Natural killer cell (primary cell): ENCODE results near the gene PGA4. TPM values are rescaled to one million over a fixed set of nuclear protein-coding genes. Genes with fewer than 3 reads are reported as not detected.
"Not testable (repeated sequence)": the region's sequence is repeated elsewhere in the genome, so short reads cannot be mapped to it uniquely, and the experiment has no call there.

Source experiments
- ATAC-seq, 3 donors: fragments of 150-1000 bp in 2 of 3; fragments of 200-7000 bp in 1 of 3; cut with Tn5 transposase; 1 replicate in 1 of 3; 2 replicates in 2 of 3; pipeline ENCODE4 v1.10.0; 2021; ENCODE audit warnings: mild to moderate bottlenecking in 2 of 3, moderate library complexity in 2 of 3
- DNase-seq, 2 donors: peaks; one replicate each; pipeline versions ENCODE4 v3.0.0 to v3.0.0-alpha.2; 2013 to 2021; ENCODE audit warnings: mixed read lengths in 1 of 2
- H3K27ac ChIP-seq: one replicate; pipeline ENCODE4 v1.5.1; 2013; ENCODE audit warnings: mild to moderate bottlenecking, low read length
- H3K27me3 ChIP-seq: one replicate; pipeline ENCODE4 v1.6.1; 2013; ENCODE audit warnings: low read length; ENCODE audit not compliant: control insufficient read depth, insufficient read depth
- H3K36me3 ChIP-seq: one replicate; pipeline ENCODE4 v1.6.1; 2013; ENCODE audit warnings: low read length; ENCODE audit not compliant: control insufficient read depth, insufficient read depth
- H3K4me1 ChIP-seq: one replicate; pipeline ENCODE4 v1.6.1; 2013; ENCODE audit warnings: low read length; ENCODE audit not compliant: control insufficient read depth, insufficient read depth
- H3K4me3 ChIP-seq: one replicate; pipeline ENCODE4 v1.5.1; 2013; ENCODE audit warnings: low read length
- H3K9me3 ChIP-seq: one replicate; pipeline ENCODE4 v1.6.1; 2013; ENCODE audit warnings: low read length; ENCODE audit not compliant: control insufficient read depth, insufficient read depth
- H3K27ac Mint-ChIP-seq, 2 donors: one replicate each; pipeline ENCODE4 v1.8.0; 2022; ENCODE audit warnings: mild to moderate bottlenecking in 2 of 2, mixed read lengths in 2 of 2, moderate library complexity in 1 of 2
- H3K27me3 Mint-ChIP-seq, 2 donors: one replicate each; pipeline ENCODE4 v1.8.0; 2022; ENCODE audit warnings: low read depth in 2 of 2, mixed read lengths in 2 of 2
- H3K36me3 Mint-ChIP-seq: one replicate; pipeline ENCODE4 v1.8.0; 2022; ENCODE audit warnings: mixed read lengths
- H3K4me1 Mint-ChIP-seq, 2 donors: one replicate each; pipeline ENCODE4 v1.8.0; 2022; ENCODE audit warnings: mixed read lengths in 2 of 2
- H3K4me3 Mint-ChIP-seq: one replicate; pipeline ENCODE4 v1.8.0; 2022; ENCODE audit warnings: mild to moderate bottlenecking, moderate library complexity, mixed read lengths
- H3K9me3 Mint-ChIP-seq, 2 donors: one replicate each; pipeline ENCODE4 v1.8.0; 2022; ENCODE audit warnings: mixed read lengths in 2 of 2
- WGBS: methylation state at CpG from one replicate; pipeline ENCODE4 v1.1.7; 2013; ENCODE audit warnings: missing lambda C conversion rate; ENCODE audit not compliant: insufficient coverage; 5-methylcytosine and 5-hydroxymethylcytosine counted together
- intact Hi-C: fragments of 100-400 bp; cut with micrococcal nuclease; formaldehyde crosslinking; loops from one replicate; pipeline ENCODE4 v1.14.2; 2022
- total RNA-seq, 4 donors: library from RNA; stranded (reverse); fragments of 120-200 nt in 1 of 4; gene quantifications; one replicate each; pipeline versions ENCODE4 v1.2.3 to v1.2.4, GENCODE V29; 2013 to 2022

The PGA4 gene
- total RNA-seq, 3 donors from 2014 or later (not counting 1 experiment from before 2014, with no cell fraction given): not detected

DNA sequence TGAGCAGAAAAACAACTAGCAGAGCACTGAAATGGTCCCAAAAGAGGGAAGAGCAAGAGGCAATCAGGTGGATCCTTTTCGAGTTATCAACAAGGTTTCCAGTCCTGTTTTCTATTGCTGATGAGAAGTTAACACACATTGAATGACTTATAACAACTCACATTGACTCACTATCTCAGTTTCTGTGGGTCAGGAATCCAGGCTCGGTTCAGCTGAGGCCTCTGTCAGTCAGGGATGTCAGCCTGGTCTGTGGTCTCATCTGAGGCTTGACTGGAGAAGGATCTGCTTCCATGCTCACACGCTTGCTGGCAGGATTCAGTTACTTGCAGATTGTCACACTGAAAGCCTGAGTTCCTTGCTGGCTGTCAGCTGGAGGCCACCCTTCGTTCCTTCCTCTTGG, 15.0 kb downstream of the PGA4 start:
- H3K36me3 ChIP-seq, H3K27ac ChIP-seq, H3K9me3 ChIP-seq, H3K4me3 Mint-ChIP-seq, intact Hi-C loops, H3K27ac Mint-ChIP-seq, H3K27me3 ChIP-seq, H3K4me3 ChIP-seq, H3K27me3 Mint-ChIP-seq, DNase-seq, H3K4me1 ChIP-seq, ATAC-seq, H3K4me1 Mint-ChIP-seq, H3K36me3 Mint-ChIP-seq, H3K9me3 Mint-ChIP-seq: not testable (repeated sequence)
- WGBS: no CpG with 5 or more reads among the region's 4 CpGs

DNA sequence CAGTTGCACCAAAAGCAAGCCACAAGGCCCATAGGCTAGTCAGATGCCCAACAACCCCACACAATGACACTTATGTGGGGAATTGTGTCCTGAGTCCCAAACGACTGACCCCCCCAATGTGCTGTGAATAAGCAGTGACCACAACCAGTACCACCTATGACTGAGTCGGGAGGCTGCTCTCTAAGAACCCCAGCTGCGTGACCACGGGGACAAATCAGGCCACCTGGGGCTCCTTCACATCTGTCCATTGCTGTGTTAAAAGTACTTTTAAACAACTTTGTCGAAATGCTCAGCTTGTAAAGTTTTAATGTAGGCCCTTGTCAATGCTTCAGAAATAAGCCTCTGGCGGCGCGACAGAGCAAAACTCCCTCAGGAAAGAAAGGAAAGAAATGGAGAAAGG, 18.1 kb downstream of the PGA4 start:
- H3K4me1 Mint-ChIP-seq, H3K36me3 Mint-ChIP-seq, H3K36me3 ChIP-seq, ATAC-seq, H3K9me3 Mint-ChIP-seq, H3K9me3 ChIP-seq, H3K27ac Mint-ChIP-seq, H3K27me3 ChIP-seq, H3K4me3 ChIP-seq, H3K27ac ChIP-seq, H3K27me3 Mint-ChIP-seq, H3K4me1 ChIP-seq, DNase-seq, H3K4me3 Mint-ChIP-seq, intact Hi-C loops: not testable (repeated sequence)
- 63% methylated on average over 4 of the region's 8 CpGs for WGBS

DNA sequence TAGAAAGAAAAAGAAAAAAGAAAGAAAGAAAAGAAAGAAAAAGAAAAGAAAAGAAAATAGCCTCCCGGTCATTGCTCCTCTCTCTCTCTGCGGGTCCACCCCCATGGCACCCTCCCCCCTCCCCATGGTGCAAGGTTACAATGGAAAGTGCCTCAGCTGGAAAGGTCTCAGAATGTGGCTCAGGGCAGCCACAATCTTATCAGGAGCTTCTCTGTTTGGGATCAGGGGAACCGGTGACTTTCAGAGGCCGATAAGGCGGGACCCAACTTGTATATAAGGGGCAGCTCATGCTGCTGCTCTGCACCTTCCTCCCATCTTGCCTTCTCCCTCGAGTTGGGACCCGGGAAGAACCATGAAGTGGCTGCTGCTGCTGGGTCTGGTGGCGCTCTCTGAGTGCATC, 18.7 kb downstream of the PGA4 start, which contains the start of gene PGA5:
Gene PGA5 (plus strand): TSS at position 301 of the 400 bp plus-strand sequence. CDS start 52 bp downstream, at position 353.
- H3K4me3 ChIP-seq, H3K27ac ChIP-seq, H3K9me3 Mint-ChIP-seq, H3K4me1 Mint-ChIP-seq, H3K4me1 ChIP-seq, DNase-seq, H3K36me3 ChIP-seq, H3K27me3 ChIP-seq, H3K27me3 Mint-ChIP-seq, H3K9me3 ChIP-seq, H3K36me3 Mint-ChIP-seq, H3K27ac Mint-ChIP-seq, H3K4me3 Mint-ChIP-seq, intact Hi-C loops, ATAC-seq: not testable (repeated sequence)
- WGBS: no CpG with 5 or more reads among the region's 8 CpGs

DNA sequence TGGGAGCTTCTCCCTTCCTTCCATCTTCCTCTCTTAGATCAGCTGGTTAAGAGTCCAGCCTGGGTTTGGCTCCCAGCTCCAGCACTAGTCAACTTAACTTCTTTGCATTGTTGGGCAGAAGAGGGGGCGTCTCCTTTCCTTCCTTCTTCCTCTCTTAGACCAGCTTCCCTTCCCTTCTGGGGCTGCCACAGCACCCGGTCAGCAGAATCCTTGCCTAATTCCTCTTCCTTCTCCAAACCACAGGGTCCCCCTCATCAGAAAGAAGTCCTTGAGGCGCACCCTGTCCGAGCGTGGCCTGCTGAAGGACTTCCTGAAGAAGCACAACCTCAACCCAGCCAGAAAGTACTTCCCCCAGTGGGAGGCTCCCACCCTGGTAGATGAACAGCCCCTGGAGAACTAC, 19.4 kb downstream of the PGA4 start:
- H3K27me3 Mint-ChIP-seq, H3K9me3 Mint-ChIP-seq, H3K4me1 Mint-ChIP-seq, H3K4me1 ChIP-seq, DNase-seq, H3K9me3 ChIP-seq, H3K27ac ChIP-seq, H3K27me3 ChIP-seq, H3K27ac Mint-ChIP-seq, H3K4me3 Mint-ChIP-seq, H3K36me3 Mint-ChIP-seq, ATAC-seq, intact Hi-C loops, H3K4me3 ChIP-seq, H3K36me3 ChIP-seq: not testable (repeated sequence)
- WGBS: no CpG with 5 or more reads among the region's 5 CpGs

DNA sequence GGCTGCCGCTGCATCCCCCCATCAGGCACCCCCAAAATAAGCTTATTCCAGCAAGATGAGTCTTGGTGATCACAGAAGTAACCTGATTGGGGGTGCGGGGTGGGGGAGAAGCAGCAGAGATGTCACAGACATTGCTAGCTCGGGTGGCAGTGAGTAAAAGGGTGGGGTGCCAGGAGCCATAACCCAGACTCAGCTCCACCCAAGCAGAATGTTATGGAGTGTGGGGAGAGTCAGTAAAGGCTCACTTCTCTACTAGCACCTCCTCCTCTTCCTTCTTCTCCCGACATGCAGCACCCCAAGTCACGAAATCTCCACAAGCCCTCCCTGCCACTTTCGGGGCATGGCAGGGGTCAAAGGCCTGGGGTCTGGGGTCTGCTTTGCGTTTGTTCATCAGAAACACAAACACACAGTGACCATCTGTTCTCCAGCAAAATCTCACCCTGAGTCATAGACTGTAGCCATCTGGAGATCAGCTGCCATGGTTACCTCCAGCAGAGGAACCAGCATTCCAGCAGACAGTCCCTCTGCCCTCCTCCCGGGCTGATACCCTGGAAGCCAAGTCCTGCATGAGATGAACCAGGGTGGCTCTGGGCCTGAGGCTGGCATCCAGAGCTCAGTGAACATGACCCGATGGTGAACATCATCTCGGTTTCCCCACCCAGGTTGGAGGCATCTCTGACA, 23.3 kb downstream of the PGA4 start:
- H3K9me3 Mint-ChIP-seq, ATAC-seq, H3K4me1 ChIP-seq, H3K27me3 ChIP-seq, H3K36me3 Mint-ChIP-seq, H3K4me3 Mint-ChIP-seq, H3K4me3 ChIP-seq, intact Hi-C loops, H3K27me3 Mint-ChIP-seq, H3K27ac Mint-ChIP-seq, H3K4me1 Mint-ChIP-seq, H3K9me3 ChIP-seq, DNase-seq, H3K27ac ChIP-seq, H3K36me3 ChIP-seq: not testable (repeated sequence)
- WGBS: no CpG with 5 or more reads among the region's 10 CpGs

DNA sequence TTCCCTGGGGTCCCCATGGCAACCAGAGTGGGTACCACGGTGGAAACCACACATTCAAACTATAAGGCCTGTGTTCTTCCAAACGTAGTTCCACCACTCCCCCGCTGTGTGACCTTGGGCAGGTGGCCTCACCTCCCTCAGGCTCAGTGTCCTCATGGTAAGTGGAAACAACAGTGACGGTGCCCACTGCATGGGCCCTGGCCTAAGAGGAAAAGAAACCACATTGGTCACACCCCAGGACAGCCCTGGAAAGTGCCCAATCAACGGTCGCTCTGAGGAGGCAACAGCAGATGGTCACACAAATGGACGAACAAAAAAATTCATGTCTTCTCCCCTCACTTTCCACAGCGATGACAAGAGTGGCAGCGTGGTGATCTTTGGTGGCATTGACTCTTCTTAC, 25.9 kb downstream of the PGA4 start:
- ATAC-seq, H3K27me3 Mint-ChIP-seq, H3K9me3 Mint-ChIP-seq, H3K4me1 ChIP-seq, H3K27ac ChIP-seq, H3K36me3 Mint-ChIP-seq, H3K27me3 ChIP-seq, intact Hi-C loops, H3K4me3 Mint-ChIP-seq, H3K9me3 ChIP-seq, H3K27ac Mint-ChIP-seq, H3K36me3 ChIP-seq, H3K4me3 ChIP-seq, H3K4me1 Mint-ChIP-seq, DNase-seq: not testable (repeated sequence)
- WGBS: 83% methylated on average over 7 of the region's 9 CpGs

DNA sequence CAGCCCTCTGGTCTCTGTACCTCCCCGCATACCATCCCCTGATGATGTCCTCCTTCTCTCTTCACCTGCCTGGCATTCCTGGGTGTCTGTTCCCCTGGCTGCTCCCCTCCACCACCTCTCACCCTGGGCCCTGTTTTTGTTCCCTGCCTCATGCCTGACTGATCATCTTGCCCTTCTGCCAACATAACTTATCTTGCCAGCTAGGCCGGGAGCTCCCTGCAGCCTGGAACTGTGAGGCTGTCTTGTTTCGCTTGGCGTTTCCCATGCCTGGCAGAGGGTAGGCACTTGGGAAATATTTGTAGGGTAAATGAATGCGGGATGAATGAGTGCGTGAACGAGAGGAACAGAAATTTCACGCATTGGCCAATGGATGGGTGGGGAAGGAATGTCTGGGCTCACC, 27.1 kb downstream of the PGA4 start:
- 92% methylated on average over 8 of the region's 8 CpGs for WGBS
- H3K4me1 Mint-ChIP-seq, H3K27me3 ChIP-seq, intact Hi-C loops, H3K36me3 ChIP-seq, H3K4me1 ChIP-seq, H3K36me3 Mint-ChIP-seq, H3K9me3 Mint-ChIP-seq, H3K4me3 Mint-ChIP-seq, H3K27ac ChIP-seq, H3K27me3 Mint-ChIP-seq, H3K27ac Mint-ChIP-seq, H3K4me3 ChIP-seq, ATAC-seq, H3K9me3 ChIP-seq: not testable (repeated sequence)
- peak in 1 of 2 donors; percentile 1 for DNase-seq
